Upper lobe of left lung (tissue), 6 donors: ENCODE measurements around the gene DNAJC18. TPM values are rescaled to one million over a fixed set of nuclear protein-coding genes. Genes with fewer than 3 reads are reported as not detected.

Experiments
- ATAC-seq, 2 donors: fragments of 200-7000 bp; cut with Tn5 transposase; one replicate each; pipeline ENCODE4 v1.9.1; 2022; ENCODE audit warnings: mild to moderate bottlenecking in 2 of 2, moderate library complexity in 2 of 2; ENCODE audit not compliant: low FRiP score in 2 of 2
- DNase-seq, 2 donors: peaks; one replicate each; pipeline ENCODE4 v3.0.0-alpha.2; 2019 to 2020
- H3K27ac ChIP-seq, 4 donors: fragments of 200-600 bp; sonication (generic); one replicate each; pipeline ENCODE4 v1.5.1; 2016 to 2019
- H3K27me3 ChIP-seq, 4 donors: fragments of 200-600 bp; sonication (generic); one replicate each; pipeline ENCODE4 v1.5.1; 2017 to 2019
- H3K36me3 ChIP-seq, 4 donors: fragments of 200-600 bp; sonication (generic); one replicate each; pipeline ENCODE4 v1.5.1; 2016 to 2019
- H3K4me1 ChIP-seq, 4 donors: fragments of 200-600 bp; sonication (generic); one replicate each; pipeline ENCODE4 v1.5.1; 2018 to 2019
- H3K4me3 ChIP-seq, 4 donors: fragments of 200-600 bp; sonication (generic); one replicate each; pipeline ENCODE4 v1.5.1; 2017 to 2019; ENCODE audit warnings: mild to moderate bottlenecking in 2 of 4, moderate library complexity in 1 of 4
- H3K9me3 ChIP-seq, 4 donors: fragments of 200-600 bp; sonication (generic); one replicate each; pipeline ENCODE4 v1.5.1; 2018 to 2019
- EP300 ChIP-seq, 4 donors: sonication (generic); formaldehyde crosslinking; IDR thresholded peaks; one replicate each; pipeline ENCODE4 v1.5.1; 2017; ENCODE audit warnings: antibody characterized with exemption in 4 of 4, control low read depth in 2 of 4
- POLR2A ChIP-seq, 4 donors: fragments of 450-650 bp; IDR thresholded peaks; one replicate each; pipeline ENCODE4 v1.5.1; 2016 to 2017; ENCODE audit warnings: antibody characterized with exemption in 4 of 4, mild to moderate bottlenecking in 2 of 4
- POLR2AphosphoS5 ChIP-seq, 2 donors: sonication (generic); formaldehyde crosslinking; IDR thresholded peaks; one replicate each; pipeline ENCODE4 v1.5.1; 2017; ENCODE audit warnings: antibody characterized with exemption in 2 of 2
- WGBS, 2 donors: methylation state at CpG; one replicate each; pipeline ENCODE4 v1.1.5; 2017 to 2018; 5-methylcytosine and 5-hydroxymethylcytosine counted together
- total RNA-seq, 6 donors: library from RNA; depleted of rRNA in 4 of 6; stranded (reverse); fragments of >200 nt in 4 of 6; gene quantifications; one replicate each; pipeline versions ENCODE4 v1.1.0 to v1.2.1, GENCODE V29; 2016 to 2021
- TF ChIP-seq, protein P1 (sequence below), 6 experiments: fragments of 450-650 bp in 4 of 6; fragments of 200-600 bp in 2 of 6; sonication (generic) in 2 of 6; IDR thresholded peaks; one replicate each; pipeline ENCODE4 v1.5.1; 2016 to 2019; ENCODE audit warnings: antibody characterized with exemption in 6 of 6
- donor health status: DM: no; HTN: no; CAD: no; lungs with moderate emphysema.
- donor health status: DM: no; HTN: yes; CAD: no; lungs with severe emphysema.

The DNAJC18 gene
- total RNA-seq, 6 donors from 2014 or later, result 1.0 to 11.6 (median 6.3) TPM

DNA sequence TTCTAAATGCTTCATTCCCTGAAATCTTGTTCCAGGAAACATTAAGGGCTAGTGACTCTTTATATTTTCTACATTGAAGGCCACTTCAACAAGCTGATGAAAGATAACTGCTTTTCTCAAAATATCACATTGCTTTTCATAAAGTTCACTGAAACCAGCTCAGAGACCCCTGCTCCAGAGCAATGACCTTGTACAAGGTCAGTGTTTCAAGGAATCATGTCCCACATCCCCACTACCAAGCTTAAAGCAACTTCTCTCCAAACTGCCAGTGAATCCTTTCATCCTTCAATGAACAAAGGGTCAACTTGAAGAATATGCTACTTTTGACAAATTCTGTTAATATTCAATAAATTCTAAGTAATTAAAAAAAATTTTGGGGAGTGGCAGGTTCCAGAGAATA, 23.5 kb downstream of the DNAJC18 start:
- TF ChIP-seq POLR2A (IDR thresholded peaks at IDR 0.05) (no peak), EP300 (IDR thresholded peaks at IDR 0.05) (no peak), POLR2AphosphoS5 (IDR thresholded peaks at IDR 0.05) (no peak)
- TF ChIP-seq, protein P1, sequence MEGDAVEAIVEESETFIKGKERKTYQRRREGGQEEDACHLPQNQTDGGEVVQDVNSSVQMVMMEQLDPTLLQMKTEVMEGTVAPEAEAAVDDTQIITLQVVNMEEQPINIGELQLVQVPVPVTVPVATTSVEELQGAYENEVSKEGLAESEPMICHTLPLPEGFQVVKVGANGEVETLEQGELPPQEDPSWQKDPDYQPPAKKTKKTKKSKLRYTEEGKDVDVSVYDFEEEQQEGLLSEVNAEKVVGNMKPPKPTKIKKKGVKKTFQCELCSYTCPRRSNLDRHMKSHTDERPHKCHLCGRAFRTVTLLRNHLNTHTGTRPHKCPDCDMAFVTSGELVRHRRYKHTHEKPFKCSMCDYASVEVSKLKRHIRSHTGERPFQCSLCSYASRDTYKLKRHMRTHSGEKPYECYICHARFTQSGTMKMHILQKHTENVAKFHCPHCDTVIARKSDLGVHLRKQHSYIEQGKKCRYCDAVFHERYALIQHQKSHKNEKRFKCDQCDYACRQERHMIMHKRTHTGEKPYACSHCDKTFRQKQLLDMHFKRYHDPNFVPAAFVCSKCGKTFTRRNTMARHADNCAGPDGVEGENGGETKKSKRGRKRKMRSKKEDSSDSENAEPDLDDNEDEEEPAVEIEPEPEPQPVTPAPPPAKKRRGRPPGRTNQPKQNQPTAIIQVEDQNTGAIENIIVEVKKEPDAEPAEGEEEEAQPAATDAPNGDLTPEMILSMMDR (IDR thresholded peaks at IDR 0.05), result no peak
- ATAC-seq (no peak), DNase-seq (no peak)
- Histone ChIP-seq H3K9me3 (no peaks in the 10 kb centered on the region), H3K4me3 (no peak overlapping the region), H3K27ac (no peak overlapping the region), H3K36me3 (peaks cover 0 to 54% (median 11%) of the 10 kb centered on the region in 4 donors), H3K27me3 (no peaks in the 10 kb centered on the region), H3K4me1 (peaks cover 11 to 21% (median 17%) of the 10 kb centered on the region in 4 donors)

DNA sequence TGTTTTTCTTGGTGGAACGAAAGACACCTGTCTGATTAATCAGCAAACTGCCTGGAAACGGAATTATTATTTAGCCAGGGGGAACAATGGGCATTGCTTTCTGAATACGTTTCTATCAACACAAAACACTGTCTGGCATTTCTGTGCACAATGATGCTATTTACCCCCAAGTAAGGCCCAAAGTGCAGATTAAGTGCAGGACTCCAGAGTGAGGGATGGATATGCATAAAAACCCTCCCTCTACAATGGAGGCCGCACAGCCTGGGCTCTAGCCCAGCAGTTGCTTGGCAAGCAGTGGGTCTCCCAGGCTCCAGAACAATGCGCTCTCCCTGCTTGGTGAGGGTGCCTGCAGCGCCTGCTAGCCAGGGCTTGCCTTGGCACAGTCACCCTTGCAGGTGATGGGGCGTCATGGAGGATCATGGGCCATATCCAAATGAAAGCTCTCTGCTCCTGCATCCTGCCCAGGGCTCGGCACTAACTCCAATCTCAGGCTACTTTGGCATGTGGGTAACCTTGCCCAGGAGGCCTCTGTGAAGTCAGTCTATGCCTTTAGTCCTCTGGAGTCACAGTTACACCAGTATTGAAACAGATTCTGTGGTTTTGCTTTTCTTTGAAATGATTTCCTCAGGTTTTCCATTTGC, 24.0 kb downstream of the DNAJC18 start:
- Histone ChIP-seq H3K4me3 (no peak overlapping the region), H3K9me3 (no peaks in the 10 kb centered on the region), H3K4me1 (peaks cover 11 to 21% (median 17%) of the 10 kb centered on the region in 4 donors), H3K27me3 (no peaks in the 10 kb centered on the region), H3K27ac (no peak overlapping the region), H3K36me3 (peaks cover 0 to 49% (median 11%) of the 10 kb centered on the region in 4 donors)
- TF ChIP-seq POLR2A (IDR thresholded peaks at IDR 0.05) (no peak), POLR2AphosphoS5 (IDR thresholded peaks at IDR 0.05) (no peak), EP300 (IDR thresholded peaks at IDR 0.05) (no peak)
- TF ChIP-seq, protein P1 (IDR thresholded peaks at IDR 0.05), result no peak
- ATAC-seq, result no peak
- no peak for DNase-seq
- 77 to 86% methylated on average over 8 of the region's 8 CpGs for WGBS, 2 donors

DNA sequence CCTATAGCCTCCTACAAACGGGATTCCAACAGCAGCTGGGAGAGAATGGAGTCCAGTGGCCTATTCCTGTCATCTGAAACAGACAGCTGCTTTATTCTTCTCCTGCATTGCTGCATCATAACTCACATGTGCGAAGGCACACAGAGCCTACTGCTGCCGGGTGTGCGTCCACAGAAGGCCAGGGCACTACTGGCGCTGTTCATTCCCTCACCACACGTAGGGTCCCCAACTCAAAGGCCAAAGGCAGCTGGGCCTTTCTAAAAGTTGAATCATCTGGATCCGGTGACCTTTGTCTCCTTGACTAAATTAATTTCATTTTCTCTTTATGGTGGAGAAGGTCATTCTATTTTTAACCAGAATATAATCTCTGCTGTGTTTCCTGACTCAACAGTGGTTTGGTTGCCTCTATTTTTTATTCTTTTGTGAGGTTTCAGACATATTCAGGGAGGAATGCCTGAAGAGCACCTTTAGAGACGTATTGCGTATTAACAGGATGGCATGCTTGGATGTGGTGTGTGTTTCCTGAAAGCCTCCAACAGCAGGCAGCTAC, 24.7 kb downstream of the DNAJC18 start:
- H3K4me3 ChIP-seq, result no peak overlapping the region
- no peak for ATAC-seq
- H3K27ac ChIP-seq, result no peak overlapping the region
- WGBS, 2 donors, result 83 to 87% methylated on average over 9 of the region's 9 CpGs
- H3K9me3 ChIP-seq, result no peaks in the 10 kb centered on the region
- peaks cover 0 to 42% (median 9%) of the 10 kb centered on the region in 4 donors for H3K36me3 ChIP-seq
- DNase-seq, result no peak
- H3K27me3 ChIP-seq, result no peaks in the 10 kb centered on the region
- TF ChIP-seq POLR2A (IDR thresholded peaks at IDR 0.05) (no peak), EP300 (IDR thresholded peaks at IDR 0.05) (no peak), POLR2AphosphoS5 (IDR thresholded peaks at IDR 0.05) (no peak)
- TF ChIP-seq, protein P1 (IDR thresholded peaks at IDR 0.05), result no peak
- peaks cover 11 to 21% (median 17%) of the 10 kb centered on the region in 4 donors for H3K4me1 ChIP-seq

DNA sequence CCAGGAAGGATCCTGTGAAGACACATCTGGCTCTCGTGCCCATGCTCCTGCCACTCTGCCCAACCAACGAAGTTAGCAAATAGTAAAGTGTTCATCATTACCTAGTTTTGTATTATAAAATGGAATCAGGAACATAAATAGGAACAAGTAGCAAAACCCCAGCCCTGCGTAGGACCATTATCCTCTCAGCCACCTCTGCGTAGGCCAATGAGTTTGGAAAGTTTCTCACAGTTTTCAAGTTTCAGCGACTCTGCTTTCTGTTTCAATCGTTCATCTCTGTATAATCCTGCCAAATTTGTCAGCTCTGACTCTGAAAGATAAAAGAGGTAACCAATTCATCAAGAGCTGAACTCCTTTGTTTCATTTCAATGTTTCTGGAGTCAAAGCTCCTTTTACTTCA, 25.4 kb downstream of the DNAJC18 start:
- WGBS, 2 donors, result 93% methylated on average over 6 of the region's 6 CpGs
- no peak for DNase-seq
- ATAC-seq, result no peak
- TF ChIP-seq EP300 (IDR thresholded peaks at IDR 0.05) (no peak), POLR2AphosphoS5 (IDR thresholded peaks at IDR 0.05) (no peak), POLR2A (IDR thresholded peaks at IDR 0.05) (no peak)
- TF ChIP-seq, protein P1 (IDR thresholded peaks at IDR 0.05), result no peak
- H3K27ac ChIP-seq, result no peak overlapping the region
- H3K4me1 ChIP-seq, result peaks cover 11 to 21% (median 16%) of the 10 kb centered on the region in 4 donors
- H3K4me3 ChIP-seq, result no peak overlapping the region
- no peaks in the 10 kb centered on the region for H3K9me3 ChIP-seq
- H3K36me3 ChIP-seq, result peaks cover 0 to 35% (median 4%) of the 10 kb centered on the region in 4 donors
- H3K27me3 ChIP-seq, result no peaks in the 10 kb centered on the region
